Raji (cell line): ENCODE data around the gene CLEC4G.
A peak's percentile ranks its signal among the peaks of the same experiment; 100 is the strongest.

Source experiments
- POLR2A ChIP-seq: IDR thresholded peaks from 2 replicates; pipeline ENCODE4 v1.6.1; 2011; ENCODE audit warnings: low read depth, low read length, control low read depth; ENCODE audit not compliant: insufficient read depth

CLEC4G gene

DNA sequence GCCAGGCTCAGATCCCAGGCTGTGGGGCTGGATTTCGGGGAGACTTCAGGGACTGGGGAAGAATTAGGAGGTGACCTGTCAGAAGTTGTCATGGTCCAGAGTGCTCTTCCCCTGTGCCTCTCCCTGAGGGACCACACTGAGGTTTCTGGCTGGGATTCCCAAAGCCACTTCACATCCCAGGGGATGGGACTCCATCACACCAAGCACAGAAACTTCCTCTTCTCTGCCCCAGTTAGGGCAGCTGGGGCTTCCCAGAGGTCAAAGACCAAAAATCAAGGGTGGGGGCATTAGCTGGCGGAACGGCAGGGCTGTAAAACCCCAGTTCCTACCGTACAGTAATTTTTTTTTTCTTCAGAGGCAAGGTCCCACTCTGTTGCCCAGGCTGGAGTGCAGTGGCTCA, 37.4 kb downstream of the CLEC4G start:
- no peak for TF ChIP-seq POLR2A

DNA sequence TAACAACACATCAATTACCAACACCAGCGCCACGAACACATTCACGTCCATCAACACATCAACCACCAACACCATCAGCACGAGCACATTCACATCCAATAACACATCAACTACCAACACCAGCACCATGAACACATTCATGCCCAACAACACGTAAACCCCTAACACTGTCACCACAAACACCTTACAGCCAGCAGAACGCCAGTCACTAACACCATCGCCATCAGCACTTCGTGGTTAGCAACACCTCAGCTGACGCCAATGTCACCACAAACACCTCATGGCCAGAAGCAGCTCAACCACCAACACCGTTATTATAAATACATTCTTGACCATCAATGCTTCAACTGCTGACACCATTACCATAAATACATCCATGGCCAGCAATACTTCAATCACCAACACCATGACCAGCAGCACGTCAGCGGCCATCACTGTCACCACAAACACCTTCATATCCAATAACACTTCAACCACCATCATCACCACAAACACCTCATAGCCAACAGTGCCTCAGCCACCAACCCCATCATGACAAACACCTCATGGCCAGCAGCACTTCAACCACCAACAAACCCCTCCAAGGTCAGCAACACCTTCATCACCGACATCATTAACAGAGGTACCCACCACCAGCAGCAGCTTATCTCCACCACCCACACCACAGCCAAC, 39.4 kb downstream of the CLEC4G start:
- TF ChIP-seq POLR2A, result no peak

DNA sequence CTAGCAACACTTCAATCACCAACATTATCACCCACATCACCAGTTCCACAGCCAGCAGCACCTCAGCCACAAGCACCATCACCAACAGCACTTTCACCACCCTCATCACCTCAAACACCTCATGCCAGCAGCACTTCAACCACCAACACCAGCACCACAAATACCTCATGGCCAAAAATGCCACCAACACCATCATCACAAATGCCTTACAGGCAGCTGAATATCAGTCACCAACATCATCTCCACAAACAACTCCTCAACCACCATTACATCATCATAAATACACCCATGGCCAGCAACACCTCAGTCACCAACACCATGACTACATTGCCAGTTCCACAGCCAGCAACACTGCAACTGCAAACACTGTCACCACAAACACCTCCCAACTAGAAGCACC, 40.4 kb downstream of the CLEC4G start:
- TF ChIP-seq POLR2A, result no peak

DNA sequence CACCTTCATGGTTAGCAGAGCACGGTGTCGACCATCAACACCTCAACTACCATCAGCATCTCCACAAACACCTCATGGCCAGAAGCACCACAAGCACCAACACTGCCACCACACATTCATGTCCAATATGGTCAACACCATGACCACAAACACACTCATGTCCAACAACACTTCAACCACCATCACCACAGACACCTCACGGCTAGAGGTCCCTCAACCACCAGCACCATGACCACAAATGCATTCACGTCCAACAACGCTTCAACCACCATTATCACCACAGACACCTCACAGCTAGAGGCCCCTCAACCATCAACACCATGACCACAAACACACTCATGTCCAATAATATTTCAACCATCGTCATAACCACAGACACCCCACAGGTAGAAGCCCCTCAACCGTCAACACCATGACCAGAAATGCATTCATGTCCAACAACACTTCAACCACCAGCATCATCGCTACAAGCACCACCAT, 41.1 kb downstream of the CLEC4G start:
- no peak for TF ChIP-seq POLR2A

DNA sequence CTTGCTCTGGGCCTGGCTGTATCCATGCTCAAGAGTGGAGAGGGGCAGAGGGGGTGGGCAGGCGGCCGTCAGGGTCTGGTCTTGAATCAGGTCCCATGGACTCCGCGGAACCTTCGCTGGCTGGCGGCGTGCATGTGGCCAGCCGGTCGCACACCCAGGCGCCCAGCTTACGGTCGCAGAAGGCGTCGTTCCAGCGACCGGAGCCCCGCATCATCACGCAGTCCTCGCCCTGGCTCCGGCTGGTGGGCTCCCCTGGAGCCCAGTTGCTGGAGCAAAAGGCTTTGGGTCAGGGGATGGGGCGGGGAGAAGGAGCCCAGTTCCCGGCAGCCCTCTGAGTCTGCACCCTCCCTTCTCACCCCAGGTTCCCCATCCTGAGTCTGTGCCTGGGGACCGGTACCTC, 42.7 kb downstream of the CLEC4G start:
- no peak for TF ChIP-seq POLR2A

DNA sequence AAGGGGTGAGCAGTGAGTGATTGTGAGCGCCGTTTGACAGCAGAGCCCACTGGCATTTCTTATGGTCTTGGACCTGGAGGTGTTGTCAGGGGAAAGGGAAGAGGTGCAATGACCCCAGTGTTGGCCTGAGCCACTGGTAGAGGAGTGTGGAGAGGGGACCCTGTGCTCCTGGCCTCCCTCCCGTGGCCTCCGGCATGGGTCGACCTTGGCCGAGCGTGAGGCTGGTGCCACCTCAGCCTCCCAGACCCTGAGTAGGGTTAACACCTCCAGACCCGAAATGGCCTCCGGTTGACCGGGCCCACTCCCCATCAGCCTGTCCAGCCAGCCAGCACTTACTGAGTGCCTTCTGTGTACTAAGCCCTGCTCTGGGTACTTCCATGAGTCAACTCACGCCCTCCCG, 44.7 kb downstream of the CLEC4G start:
- TF ChIP-seq POLR2A, result peak; percentile 15; the same call in 1 of the 2 replicates

DNA sequence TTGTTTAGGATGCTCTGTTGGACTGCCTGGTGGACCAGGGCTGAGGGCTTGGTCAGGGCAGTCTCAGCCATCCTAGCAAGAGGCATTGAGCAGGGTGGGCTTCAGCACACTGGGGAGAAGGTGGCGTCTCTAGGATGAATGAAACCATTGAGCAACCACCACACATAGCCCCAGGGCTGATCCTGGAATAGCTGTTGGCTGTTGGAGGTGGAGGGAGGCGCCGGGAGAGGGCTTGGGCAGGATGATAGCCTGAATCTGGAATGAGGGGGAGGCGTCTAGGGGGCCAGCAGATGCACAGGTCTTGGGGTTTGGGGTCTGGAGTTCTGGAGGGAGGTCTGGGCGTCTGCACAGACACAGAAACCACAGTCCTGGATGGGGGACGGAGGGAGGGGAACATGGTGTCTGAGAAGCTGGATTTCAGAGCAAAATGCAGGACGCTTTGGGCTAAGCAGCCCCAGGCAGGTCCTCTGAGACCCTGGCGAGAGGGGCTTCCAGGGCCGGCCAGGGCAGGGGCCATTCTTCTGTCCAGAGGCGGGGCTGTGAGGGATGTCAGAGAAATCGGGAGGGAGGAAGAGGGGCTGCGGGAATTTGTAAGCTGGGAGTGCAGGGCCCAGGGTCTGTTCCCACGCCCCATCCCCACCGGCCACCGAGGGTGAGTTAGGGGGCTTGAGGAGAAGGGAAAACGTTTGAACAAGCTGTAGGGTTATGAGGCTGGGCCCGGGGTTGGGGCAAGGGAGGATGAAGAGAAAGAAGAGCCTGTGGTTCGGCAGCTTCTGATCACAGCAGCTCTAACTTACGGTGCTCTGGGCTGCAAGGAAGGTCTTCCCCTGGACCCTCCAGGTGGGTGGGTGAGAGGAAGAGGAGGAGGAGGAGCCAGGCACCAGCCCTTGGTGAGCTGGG, 46.1 kb downstream of the CLEC4G start:
- TF ChIP-seq POLR2A, result no peak

DNA sequence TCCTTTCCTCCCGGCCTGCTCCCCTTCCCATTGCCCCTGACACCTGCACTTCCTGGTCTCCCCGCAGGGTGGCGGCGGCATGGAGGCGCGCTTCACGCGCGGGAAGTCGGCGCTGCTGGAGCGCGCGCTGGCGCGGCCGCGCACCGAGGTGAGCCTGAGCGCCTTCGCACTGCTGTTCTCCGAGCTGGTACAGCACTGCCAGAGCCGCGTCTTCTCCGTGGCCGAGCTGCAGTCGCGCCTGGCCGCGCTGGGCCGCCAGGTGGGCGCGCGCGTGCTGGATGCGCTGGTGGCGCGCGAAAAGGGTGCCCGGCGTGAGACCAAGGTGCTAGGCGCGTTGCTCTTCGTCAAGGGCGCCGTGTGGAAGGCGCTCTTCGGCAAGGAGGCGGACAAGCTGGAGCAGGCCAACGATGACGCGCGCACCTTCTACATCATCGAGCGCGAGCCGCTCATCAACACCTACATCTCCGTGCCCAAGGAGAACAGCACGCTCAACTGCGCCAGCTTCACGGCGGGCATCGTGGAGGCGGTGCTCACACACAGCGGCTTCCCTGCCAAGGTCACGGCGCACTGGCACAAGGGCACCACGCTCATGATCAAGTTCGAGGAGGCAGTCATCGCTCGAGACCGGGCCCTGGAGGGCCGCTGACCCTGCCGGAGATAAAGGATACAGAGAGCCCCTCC, 49.6 kb downstream of the CLEC4G start:
- TF ChIP-seq POLR2A, result no peak

DNA sequence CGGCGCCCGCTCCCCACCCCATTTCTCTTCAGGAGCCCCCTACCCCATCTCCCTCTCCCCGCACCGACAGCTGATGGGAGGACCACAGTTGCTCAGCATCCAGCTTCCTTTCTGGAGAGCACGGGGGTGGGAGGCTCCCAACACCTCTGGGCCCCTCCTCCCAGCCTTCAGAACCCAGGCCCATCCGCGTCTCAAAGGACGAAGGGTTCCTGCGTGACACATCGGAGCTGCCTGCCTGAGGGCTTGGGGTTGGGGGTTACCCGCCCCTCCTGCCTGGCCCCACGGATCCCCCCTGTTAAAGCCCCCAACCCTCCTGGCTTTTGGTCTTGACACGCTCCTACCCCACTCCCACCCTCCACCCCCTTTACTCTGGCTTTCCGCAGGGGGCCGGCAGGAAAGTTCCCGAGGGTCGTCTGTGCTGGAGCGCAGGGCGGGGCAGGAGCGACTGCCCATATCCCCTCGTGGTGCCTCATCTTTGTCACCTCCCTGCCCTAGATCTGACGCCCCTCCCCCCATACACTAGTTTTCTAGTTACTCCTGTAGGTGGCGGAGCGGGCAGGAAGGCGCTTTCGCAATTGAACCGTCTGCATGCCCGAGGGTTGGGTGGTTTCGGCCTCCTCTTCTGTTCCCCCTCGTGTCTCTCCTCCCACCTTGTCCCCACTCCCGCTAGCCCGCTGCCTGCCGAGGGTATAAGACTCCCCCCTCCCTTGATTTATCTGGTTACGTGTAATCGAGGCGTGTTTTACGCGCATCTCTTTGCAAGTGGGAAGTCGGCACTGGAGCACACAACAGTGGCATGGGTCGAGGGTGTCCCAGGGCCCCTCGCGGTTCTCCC, 50.4 kb downstream of the CLEC4G start:
- TF ChIP-seq POLR2A, result no peak

DNA sequence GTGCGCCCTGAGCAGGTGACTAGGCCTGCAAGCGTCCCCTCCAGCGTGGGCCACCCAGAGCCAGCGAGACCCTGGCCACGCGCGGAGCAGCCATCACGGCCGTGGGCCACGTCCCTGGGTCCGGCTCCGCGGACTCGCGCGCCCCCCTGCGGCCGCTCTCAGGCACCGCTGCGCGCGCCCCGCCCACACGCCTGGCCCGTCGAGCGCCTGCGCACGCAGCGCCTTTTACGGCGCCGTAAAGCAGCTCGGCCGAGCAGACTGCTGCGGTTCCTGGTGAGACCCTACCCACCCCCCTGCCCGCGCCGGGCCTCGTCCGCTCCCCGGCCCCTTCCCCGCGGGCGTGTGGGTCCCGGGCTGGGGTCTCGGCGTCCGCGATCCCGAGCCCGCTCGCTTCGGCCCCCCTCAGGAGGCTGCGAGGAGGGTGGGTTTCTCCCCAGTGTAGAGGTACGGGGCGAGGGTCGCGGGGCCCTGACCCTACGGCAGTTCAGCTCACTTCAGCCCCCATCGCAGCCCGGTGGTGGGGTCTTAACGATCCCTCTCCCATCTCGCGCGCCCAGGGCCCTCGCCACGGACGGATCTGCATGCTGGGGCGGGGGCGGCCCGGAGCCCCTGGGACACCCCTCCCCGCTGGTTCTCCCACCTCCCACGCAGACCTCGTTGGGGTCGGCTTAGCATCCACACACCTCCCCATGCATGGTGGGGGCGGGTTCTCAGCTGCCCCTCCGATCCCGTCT, 51.1 kb downstream of the CLEC4G start, which contains the start of gene TRAPPC5:
TRAPPC5 (plus strand) TSS at position 228 of the 734 bp plus-strand sequence. CDS start 1,421 bp downstream, outside the sequence.
- TF ChIP-seq POLR2A, result peak; percentile 82

DNA sequence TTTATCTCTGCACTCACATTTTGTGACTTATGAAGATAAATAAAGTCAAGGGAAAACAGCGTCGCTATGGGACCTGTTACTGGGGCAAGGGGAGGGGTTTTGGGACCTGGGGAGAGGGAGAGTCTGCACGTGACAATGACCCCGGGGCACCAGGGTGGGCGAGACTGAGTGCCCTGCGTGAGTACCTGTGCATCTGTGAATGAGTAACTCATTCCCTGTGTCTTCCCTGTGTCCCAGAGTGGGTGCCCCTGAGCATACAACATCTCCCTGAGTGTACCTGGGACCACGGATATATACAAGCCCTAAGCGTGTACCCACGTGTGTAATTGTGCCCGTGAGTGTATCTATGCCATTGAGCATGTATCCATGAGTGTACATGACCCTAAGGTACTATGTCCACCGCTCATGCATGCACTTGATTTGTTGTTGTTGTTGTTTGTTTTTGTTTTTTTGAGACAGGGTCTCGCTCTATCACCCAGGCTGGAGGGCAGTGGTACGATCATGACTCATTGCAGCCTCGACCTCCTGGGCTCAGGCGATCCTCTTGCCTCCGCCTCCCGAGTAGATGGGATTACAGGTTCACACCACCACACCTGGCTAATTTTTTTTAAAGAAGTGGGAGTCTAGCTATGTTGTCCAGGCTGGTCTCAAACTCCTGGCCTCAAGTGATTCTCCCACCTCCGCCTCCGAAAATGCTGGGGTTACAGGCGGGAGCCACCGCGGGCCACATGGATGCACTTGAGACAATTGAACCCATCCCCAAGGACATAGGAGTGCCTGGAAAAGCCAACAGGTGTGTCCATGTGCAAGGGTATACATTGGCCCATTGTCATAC, 51.9 kb downstream of the CLEC4G start:
- no peak for TF ChIP-seq POLR2A

DNA sequence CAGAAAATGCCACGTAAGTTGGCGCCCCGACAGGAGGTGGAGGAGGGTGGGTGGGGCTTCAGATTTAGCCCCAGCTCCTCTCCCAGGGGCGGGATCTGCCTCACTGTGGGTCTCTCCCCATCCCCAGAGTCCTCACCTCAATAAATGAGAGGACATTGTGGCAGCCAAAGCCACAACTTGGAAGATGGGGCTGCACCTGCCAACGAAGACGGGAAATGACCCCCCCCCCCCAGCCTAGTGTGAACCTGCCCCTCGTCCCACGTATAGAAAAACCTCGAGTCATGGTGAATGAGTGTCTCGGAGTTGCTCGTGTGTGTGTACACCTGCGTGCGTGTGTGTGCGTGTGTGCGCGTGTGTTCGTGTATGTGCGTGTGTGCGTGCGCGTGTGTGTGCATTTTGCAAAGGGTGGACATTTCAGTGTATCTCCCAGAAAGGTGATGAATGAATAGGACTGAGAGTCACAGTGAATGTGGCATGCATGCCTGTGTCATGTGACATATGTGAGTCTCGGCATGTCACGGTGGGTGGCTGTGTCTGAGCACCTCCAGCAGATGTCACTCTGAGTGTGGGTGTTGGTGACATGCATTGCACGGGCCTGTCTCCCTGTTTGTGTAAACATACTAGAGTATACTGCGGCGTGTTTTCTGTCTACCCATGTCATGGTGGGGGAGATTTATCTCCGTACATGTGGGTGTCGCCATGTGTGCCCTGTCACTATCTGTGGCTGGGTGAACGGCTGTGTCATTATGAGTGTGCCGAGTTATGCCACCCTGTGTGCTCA, 52.7 kb downstream of the CLEC4G start:
- TF ChIP-seq POLR2A, result no peak
